ENCODE measurements around the gene SRSF3. TPM values are rescaled to one million over a fixed set of nuclear protein-coding genes. Genes with fewer than 3 reads are reported as not detected.

The SRSF3 gene
- polyA plus RNA-seq, 1 experiment, result 177 TPM

GRCh38 chr6:36613200-36613995 is 19.2 kb downstream of the SRSF3 start:
- Histone ChIP-seq H3K4me3 (ENCODE audit: low read depth, low read length) (no peak overlapping the region), H3K27me3 (ENCODE audit: control insufficient read depth, insufficient read depth, low read length) (no peaks in the 10 kb centered on the region), H3K36me3 (ENCODE audit: control insufficient read depth, insufficient read depth, low read length) (peaks cover 13% of the 10 kb centered on the region)
- POLR2A ChIA-PET, result no interaction called here
- TF ChIP-seq, protein P1, sequence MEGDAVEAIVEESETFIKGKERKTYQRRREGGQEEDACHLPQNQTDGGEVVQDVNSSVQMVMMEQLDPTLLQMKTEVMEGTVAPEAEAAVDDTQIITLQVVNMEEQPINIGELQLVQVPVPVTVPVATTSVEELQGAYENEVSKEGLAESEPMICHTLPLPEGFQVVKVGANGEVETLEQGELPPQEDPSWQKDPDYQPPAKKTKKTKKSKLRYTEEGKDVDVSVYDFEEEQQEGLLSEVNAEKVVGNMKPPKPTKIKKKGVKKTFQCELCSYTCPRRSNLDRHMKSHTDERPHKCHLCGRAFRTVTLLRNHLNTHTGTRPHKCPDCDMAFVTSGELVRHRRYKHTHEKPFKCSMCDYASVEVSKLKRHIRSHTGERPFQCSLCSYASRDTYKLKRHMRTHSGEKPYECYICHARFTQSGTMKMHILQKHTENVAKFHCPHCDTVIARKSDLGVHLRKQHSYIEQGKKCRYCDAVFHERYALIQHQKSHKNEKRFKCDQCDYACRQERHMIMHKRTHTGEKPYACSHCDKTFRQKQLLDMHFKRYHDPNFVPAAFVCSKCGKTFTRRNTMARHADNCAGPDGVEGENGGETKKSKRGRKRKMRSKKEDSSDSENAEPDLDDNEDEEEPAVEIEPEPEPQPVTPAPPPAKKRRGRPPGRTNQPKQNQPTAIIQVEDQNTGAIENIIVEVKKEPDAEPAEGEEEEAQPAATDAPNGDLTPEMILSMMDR (IDR thresholded peaks at IDR 0.05; ENCODE audit: insufficient read depth, low read depth, low read length), result no peak
- CTCF ChIA-PET, result interaction anchor here (1.2 to 2.5 kb wide), 2 partner anchors 146 to 151 kb away, joined by 3 to 45 read pairs; no protein-coding TSS in a partner anchor
- no peak for DNase-seq (ENCODE audit: low read depth)

GRCh38 chr6:36615018-36615761 is 21.0 kb downstream of the SRSF3 start:
- H3K36me3 ChIP-seq (ENCODE audit: control insufficient read depth, insufficient read depth, low read length), result peaks cover 6% of the 10 kb centered on the region
- CTCF ChIA-PET, result interaction anchor here (0.7 to 2.8 kb wide), 38 partner anchors 9 to 408 kb away, joined by 3 to 45 read pairs (median 5); partner anchors contain the start of genes CDKN1A and PPIL1
- H3K4me3 ChIP-seq (ENCODE audit: low read depth, low read length), result no peak overlapping the region
- H3K27me3 ChIP-seq (ENCODE audit: control insufficient read depth, insufficient read depth, low read length), result no peaks in the 10 kb centered on the region
- no peak for DNase-seq (ENCODE audit: low read depth)
- TF ChIP-seq, protein P1 (IDR thresholded peaks at IDR 0.05; ENCODE audit: insufficient read depth, low read depth, low read length), result peak; percentile 79
- POLR2A ChIA-PET, result no interaction called here

DNA sequence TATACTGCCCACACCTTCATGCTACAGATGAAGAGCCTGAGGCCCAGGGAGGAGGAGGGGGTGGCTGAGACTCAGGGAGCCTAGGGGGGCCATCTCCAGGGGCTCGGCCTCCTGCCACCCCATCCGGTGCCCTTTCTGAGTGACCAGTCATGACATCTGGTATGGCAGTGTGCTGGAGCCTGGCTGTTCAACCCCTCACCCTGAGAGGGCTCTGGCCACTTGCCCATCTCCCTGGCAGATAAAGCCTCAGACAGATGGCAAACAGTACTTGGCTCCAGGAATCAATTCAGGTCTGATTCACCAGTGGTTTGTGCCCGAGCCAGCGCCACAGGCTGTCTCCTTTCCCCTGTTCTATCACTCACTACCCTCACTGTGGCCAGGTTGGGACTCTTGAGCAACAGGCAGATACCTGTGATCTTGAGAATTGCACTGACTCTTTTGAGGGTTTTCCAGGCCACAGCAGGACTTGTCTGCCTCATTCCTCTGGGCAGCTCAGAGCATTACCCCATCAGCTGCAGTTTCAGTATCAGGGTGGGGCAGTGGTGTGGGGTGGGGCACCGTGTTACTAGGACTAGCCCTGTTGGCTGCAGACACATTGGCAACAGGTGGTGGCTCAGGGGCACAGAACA is 22.8 kb downstream of the SRSF3 start:
- POLR2A ChIA-PET, result no interaction called here

GRCh38 chr6:36618366-36619355 is 24.5 kb downstream of the SRSF3 start:
- Histone ChIP-seq H3K27me3 (ENCODE audit: control insufficient read depth, insufficient read depth, low read length) (no peaks in the 10 kb centered on the region), H3K36me3 (ENCODE audit: control insufficient read depth, insufficient read depth, low read length) (no peaks in the 10 kb centered on the region; the same call in 1 of the 2 replicates), H3K4me3 (ENCODE audit: low read depth, low read length) (no peak overlapping the region)
- ChIA-PET CTCF (interaction anchor here (0.9 to 2.2 kb wide), 7 partner anchors 106 to 399 kb away, joined by 3 to 12 read pairs (median 4); no protein-coding TSS in a partner anchor), POLR2A (no interaction called here)
- no peak for DNase-seq (ENCODE audit: low read depth)
- TF ChIP-seq, protein P1 (IDR thresholded peaks at IDR 0.05; ENCODE audit: insufficient read depth, low read depth, low read length), result no peak

More for the DNA sequence above, 22.8 kb downstream of the SRSF3 start:
- H3K36me3 ChIP-seq (ENCODE audit: control insufficient read depth, insufficient read depth, low read length), result peaks cover 3% of the 10 kb centered on the region
- CTCF ChIA-PET, result interaction anchor here (1.8 to 2.8 kb wide), 9 partner anchors 7 to 401 kb away, joined by 4 to 37 read pairs (median 8); no protein-coding TSS in a partner anchor
- TF ChIP-seq, protein P1 (IDR thresholded peaks at IDR 0.05; ENCODE audit: insufficient read depth, low read depth, low read length), result no peak
- no peak overlapping the region for H3K4me3 ChIP-seq (ENCODE audit: low read depth, low read length)
- DNase-seq (ENCODE audit: low read depth), result no peak
- no peaks in the 10 kb centered on the region for H3K27me3 ChIP-seq (ENCODE audit: control insufficient read depth, insufficient read depth, low read length)
